DND-41 (cell line): Measurements from ENCODE around the gene KSR1.

Experiments used
- CTCF ChIP-seq: IDR thresholded peaks from 2 replicates; pipeline ENCODE4 v1.5.1; 2012; ENCODE audit warnings: borderline replicate concordance, low read length, moderate library complexity, mild to moderate bottlenecking; ENCODE audit not compliant: poor library complexity, severe bottlenecking; ENCODE audit errors: extremely low read depth
- EZH2 ChIP-seq: IDR thresholded peaks from 3 replicates; pipeline ENCODE4 v1.6.1; 2012; ENCODE audit warnings: borderline replicate concordance, low read depth, mild to moderate bottlenecking, moderate library complexity, low read length, inconsistent platforms; ENCODE audit not compliant: severe bottlenecking

- no peak for TF ChIP-seq CTCF
- no peak for TF ChIP-seq EZH2
These were observed 99.1 kb downstream of the KSR1 start for GRCh38 chr17:27555339-27555738.
